K562 (cell line): ENCODE measurements around the gene RPTN. TPM values are rescaled to one million over a fixed set of nuclear protein-coding genes. Genes with fewer than 3 reads are reported as not detected.

Source experiments
- CBX5 ChIP-seq: IDR thresholded peaks from 2 replicates; pipeline ENCODE4 v1.6.1; 2014; ENCODE audit warnings: low read depth, borderline replicate concordance
- CBX8 ChIP-seq: fragments of 200-600 bp; sonication (generic); IDR thresholded peaks from 2 replicates; pipeline ENCODE4 v1.6.1; 2012; ENCODE audit warnings: borderline replicate concordance, mixed run types, low read depth, mild to moderate bottlenecking, moderate library complexity, mixed read lengths, low read length, control low read depth, inconsistent platforms; ENCODE audit not compliant: poor library complexity, severe bottlenecking; ENCODE audit errors: extremely low read depth
- GABPA ChIP-seq: fragments of 200-800 bp; sonication (Bioruptor generic); conservative IDR thresholded peaks from 2 replicates; pipeline ENCODE4 v1.6.1; 2016; ENCODE audit warnings: low read depth, missing genetic modification characterization, missing compliant biosample characterization
- KDM2B ChIP-seq: fragments of 250-450 bp; sonication (Bioruptor Pico); IDR thresholded peaks from 2 replicates; pipeline ENCODE4 v1.8.0; 2021; ENCODE audit warnings: mild to moderate bottlenecking, moderate library complexity
- MYBL2 ChIP-seq, 2 experiments: fragments of 450-650 bp in 1 of 2; sonication (generic) in 1 of 2; formaldehyde crosslinking in 1 of 2; IDR thresholded peaks; 2 replicates each; pipeline versions ENCODE4 v1.6.1 to v1.8.1; 2017 to 2022; ENCODE audit warnings: borderline replicate concordance in 1 of 2, inconsistent platforms in 1 of 2, low read depth in 1 of 2, mild to moderate bottlenecking in 1 of 2, missing genetic modification reagents in 1 of 2, moderate library complexity in 1 of 2
- PHB ChIP-seq: fragments of 250-450 bp; sonication (Bioruptor Pico); IDR thresholded peaks from 2 replicates; pipeline ENCODE4 v1.5.0; 2021
- polyA plus RNA-seq, 8 experiments: library from polyadenylated mRNA; depleted of rRNA in 4 of 8; stranded (reverse) in 5 of 8; unstranded in 3 of 8; fragments of >200 nt; fragmentation: Nextera tagmentation in 2 of 8; fragmentation: Illumina TruSeq in 1 of 8; extraction: Ambion mirVana in 2 of 8; extraction: Trizol in 1 of 8; gene quantifications; 2 replicates each; pipeline versions ENCODE4 v1.2.1 to v1.2.3, GENCODE V29; 2011 to 2014; ENCODE audit warnings: inconsistent platforms in 1 of 8, missing spikeins in 1 of 8
- total RNA-seq, 7 experiments: library from RNA; depleted of rRNA in 6 of 7; stranded (reverse); fragments of >200 nt in 6 of 7; fragmentation: Illumina TruSeq in 2 of 7; extraction: Trizol in 2 of 7; gene quantifications; 2 replicates each; pipeline versions ENCODE4 v1.2.1 to v1.2.3, GENCODE V29; 2011 to 2021; ENCODE audit warnings: low replicate concordance in 1 of 7
- TF ChIP-seq, protein P1 (sequence below): sonication (generic); formaldehyde crosslinking; IDR thresholded peaks from 2 replicates; pipeline ENCODE4 v1.8.0; 2022; ENCODE audit warnings: mild to moderate bottlenecking, missing genetic modification reagents
- TF ChIP-seq, protein P2 (sequence below): IDR thresholded peaks from 2 replicates; pipeline ENCODE4 v1.6.1; 2011; ENCODE audit not compliant: insufficient read length; ENCODE audit errors: extremely low read depth

The RPTN gene
- total and polyA plus RNA-seq, 9 of the 15 experiments (the other 6 are each of a cell fraction or from before 2014, with no cell fraction given): not detected

DNA sequence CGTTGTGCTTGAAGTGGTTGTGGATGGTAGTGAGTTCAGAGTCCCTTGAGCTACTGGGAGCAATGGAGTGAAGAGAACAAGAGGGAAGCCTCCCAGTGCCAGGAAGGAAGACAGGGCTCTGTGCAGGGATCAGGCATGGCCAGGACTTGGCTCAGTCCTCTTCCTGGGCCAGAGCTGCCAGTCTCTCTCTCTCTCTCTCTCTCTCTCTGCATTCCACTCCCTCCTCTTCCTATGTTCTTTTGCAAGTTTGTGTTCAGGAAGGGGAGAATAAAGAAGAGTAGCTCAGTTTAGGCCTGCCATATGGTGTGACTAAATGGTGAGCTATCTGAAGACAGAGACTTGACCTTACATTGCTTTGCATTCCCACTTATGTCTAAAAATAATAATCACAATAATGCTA, 20.5 kb upstream of the RPTN start (continued):
- no peak for TF ChIP-seq PHB (CRISPR knock-in tag)
- TF ChIP-seq, protein P1, sequence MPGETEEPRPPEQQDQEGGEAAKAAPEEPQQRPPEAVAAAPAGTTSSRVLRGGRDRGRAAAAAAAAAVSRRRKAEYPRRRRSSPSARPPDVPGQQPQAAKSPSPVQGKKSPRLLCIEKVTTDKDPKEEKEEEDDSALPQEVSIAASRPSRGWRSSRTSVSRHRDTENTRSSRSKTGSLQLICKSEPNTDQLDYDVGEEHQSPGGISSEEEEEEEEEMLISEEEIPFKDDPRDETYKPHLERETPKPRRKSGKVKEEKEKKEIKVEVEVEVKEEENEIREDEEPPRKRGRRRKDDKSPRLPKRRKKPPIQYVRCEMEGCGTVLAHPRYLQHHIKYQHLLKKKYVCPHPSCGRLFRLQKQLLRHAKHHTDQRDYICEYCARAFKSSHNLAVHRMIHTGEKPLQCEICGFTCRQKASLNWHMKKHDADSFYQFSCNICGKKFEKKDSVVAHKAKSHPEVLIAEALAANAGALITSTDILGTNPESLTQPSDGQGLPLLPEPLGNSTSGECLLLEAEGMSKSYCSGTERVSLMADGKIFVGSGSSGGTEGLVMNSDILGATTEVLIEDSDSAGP (CRISPR knock-in tag): no peak
- no peak for TF ChIP-seq CBX5
- TF ChIP-seq KDM2B (CRISPR knock-in tag): no peak
- TF ChIP-seq MYBL2 (IDR thresholded peaks at IDR 0.05; ENCODE audit: low read depth): no peak
- TF ChIP-seq MYBL2 (CRISPR knock-in tag; IDR thresholded peaks at IDR 0.05; ENCODE audit: borderline replicate concordance): no peak
- TF ChIP-seq CBX8: no peak
- no peak for TF ChIP-seq GABPA (tag)
- TF ChIP-seq, protein P2, sequence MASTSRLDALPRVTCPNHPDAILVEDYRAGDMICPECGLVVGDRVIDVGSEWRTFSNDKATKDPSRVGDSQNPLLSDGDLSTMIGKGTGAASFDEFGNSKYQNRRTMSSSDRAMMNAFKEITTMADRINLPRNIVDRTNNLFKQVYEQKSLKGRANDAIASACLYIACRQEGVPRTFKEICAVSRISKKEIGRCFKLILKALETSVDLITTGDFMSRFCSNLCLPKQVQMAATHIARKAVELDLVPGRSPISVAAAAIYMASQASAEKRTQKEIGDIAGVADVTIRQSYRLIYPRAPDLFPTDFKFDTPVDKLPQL: no peak
